CD4-positive, alpha-beta T cell treated with Interleukin-10 for 1 hour (primary cell): Measurements from ENCODE around the gene MTHFR.

ENCODE experiments used
- DNase-seq: peaks from one replicate; pipeline ENCODE4 v3.0.0-alpha.2; 2020

MTHFR gene

GRCh38 chr1:11779715-11780379 is 25.9 kb downstream of the MTHFR start:
- DNase-seq, result no peak

GRCh38 chr1:11778844-11779623 is 26.7 kb downstream of the MTHFR start:
- no peak for DNase-seq

GRCh38 chr1:11778336-11778735 is 27.4 kb downstream of the MTHFR start:
- DNase-seq, result no peak

- DNase-seq, result no peak
Measured at GRCh38 chr1:11777658-11778322, 28.0 kb downstream of the MTHFR start.

- DNase-seq, result no peak
Measured at GRCh38 chr1:11774753-11775152, 31.0 kb downstream of the MTHFR start.

- DNase-seq, result no peak
Measured at GRCh38 chr1:11772458-11772857, 33.3 kb downstream of the MTHFR start.

GRCh38 chr1:11771481-11772043 is 34.2 kb downstream of the MTHFR start:
- no peak for DNase-seq

- no peak for DNase-seq
Measured at GRCh38 chr1:11770011-11770410, 35.8 kb downstream of the MTHFR start.

GRCh38 chr1:11769274-11769673 is 36.5 kb downstream of the MTHFR start:
- no peak for DNase-seq

GRCh38 chr1:11768821-11769220 is 36.9 kb downstream of the MTHFR start:
- DNase-seq, result no peak

- DNase-seq, result no peak
Measured at GRCh38 chr1:11767922-11768704, 37.7 kb downstream of the MTHFR start.

GRCh38 chr1:11766429-11766776 is 39.4 kb downstream of the MTHFR start:
- DNase-seq, result no peak

GRCh38 chr1:11765661-11766428 is 39.9 kb downstream of the MTHFR start:
- no peak for DNase-seq

GRCh38 chr1:11764519-11764918 is 41.2 kb downstream of the MTHFR start:
- DNase-seq, result no peak

- no peak for DNase-seq
Measured at GRCh38 chr1:11764115-11764514, 41.6 kb downstream of the MTHFR start.

- peak; percentile 35 for DNase-seq
Measured at GRCh38 chr1:11761988-11762406, 43.8 kb downstream of the MTHFR start, which contains the start of gene C1orf167. Gene C1orf167 (plus strand): TSS chr1:11762193. CDS start chr1:11764401, 2,208 bp downstream.

GRCh38 chr1:11761285-11761684 is 44.5 kb downstream of the MTHFR start:
- no peak for DNase-seq

- DNase-seq, result no peak
Measured at GRCh38 chr1:11759791-11760190, 46.0 kb downstream of the MTHFR start.

- DNase-seq, result no peak
Measured at GRCh38 chr1:11757047-11757446, 48.7 kb downstream of the MTHFR start.

- DNase-seq, result no peak
Measured at GRCh38 chr1:11753555-11754208, 52.1 kb downstream of the MTHFR start.

GRCh38 chr1:11752359-11753088 is 53.2 kb downstream of the MTHFR start:
- DNase-seq, result no peak
